GM19351 (cell line): Measurements from ENCODE around the gene INPP5A.
"Not testable (repeated sequence)": the region's sequence is repeated elsewhere in the genome, so short reads cannot be mapped to it uniquely, and the experiment has no call there.

Source experiments
- ATAC-seq: cut with Tn5 transposase; IDR thresholded peaks from one replicate; pipeline ENCODE4 v1.9.1; 2021; ENCODE audit warnings: mild to moderate bottlenecking, moderate library complexity; ENCODE audit not compliant: unreplicated experiment

INPP5A gene

DNA sequence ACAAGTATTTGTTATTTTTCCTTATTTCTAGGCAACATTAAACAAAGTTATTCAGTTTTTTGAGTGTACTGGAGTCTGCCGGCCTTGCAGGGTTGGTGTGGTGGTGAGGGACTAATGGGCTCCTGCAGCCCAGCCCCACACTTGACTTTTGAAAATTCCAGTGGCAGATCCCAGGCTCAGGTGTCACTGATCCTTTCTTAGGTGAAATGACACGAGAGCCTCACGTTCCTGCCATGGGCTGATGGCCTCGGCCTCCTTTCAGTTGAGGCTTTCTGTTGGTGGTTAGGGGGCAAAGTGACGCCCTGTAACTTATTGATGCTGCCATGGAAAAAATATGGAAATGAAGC lies 130.4 kb downstream of the INPP5A start:
- ATAC-seq, result no peak

DNA sequence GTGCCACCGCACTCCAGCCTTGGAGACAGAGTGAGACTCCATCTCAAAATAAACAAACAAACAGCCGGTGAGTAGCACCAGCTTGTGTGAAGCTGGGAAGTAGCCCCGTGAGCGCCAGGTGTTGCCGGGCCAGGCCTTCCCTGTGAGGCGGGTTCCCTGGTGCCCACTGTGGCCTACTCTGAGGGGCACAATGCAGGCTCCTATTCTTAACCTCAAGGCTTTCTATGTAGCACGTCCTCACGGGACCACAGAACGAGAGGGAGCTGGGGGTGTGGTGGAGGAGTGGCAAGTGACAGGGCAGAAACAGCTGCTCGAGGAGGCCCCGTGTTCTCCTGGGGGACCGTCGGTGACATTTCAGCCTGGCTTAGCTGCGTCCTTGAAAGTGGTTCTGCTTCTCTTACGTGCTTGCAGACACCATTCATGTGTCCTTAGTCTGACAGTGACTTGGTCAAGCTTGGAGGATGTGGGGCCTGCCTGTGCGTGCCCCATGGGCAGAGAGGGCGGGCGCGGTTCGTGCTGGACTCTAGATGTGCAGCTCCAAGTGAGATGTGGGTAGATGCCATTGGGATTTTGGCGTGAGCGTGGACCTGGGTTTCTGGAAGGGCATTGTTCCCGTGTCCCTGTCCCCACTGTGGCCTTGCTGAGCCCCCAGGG lies 131.7 kb downstream of the INPP5A start:
- no peak for ATAC-seq

DNA sequence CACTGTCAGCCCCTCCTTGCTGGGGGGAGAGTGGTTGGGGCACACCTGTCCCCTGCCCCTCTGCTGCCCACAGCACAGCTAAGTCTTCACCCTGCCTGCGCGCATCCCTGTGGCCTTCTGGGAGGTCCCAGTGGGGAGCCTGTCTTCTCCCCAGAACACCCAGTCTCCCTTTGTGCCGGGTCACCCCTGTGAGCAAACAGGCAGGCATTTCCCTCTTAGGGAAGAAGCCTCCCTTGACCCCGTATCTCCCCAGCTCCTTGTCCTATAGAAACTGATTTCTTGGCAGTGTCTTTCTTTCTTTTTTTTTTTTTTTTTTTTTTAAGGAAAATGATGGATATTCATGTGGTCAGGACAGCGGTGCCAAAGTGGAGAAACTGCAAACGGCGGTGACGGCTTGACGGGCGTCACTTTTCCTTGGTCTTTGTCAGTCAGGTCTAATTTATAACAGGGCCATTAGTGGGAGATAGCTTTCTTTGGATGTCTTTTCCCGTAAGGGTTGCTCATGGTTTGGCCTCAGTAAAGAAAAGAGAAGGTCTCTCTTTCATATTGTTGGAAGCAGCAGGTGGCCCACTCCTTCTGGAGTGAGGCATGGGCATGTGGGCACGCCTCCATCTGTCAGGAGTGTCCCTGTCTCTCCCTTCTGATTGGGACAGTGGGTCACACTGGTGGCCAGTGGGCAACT lies 133.1 kb downstream of the INPP5A start:
- no peak for ATAC-seq

DNA sequence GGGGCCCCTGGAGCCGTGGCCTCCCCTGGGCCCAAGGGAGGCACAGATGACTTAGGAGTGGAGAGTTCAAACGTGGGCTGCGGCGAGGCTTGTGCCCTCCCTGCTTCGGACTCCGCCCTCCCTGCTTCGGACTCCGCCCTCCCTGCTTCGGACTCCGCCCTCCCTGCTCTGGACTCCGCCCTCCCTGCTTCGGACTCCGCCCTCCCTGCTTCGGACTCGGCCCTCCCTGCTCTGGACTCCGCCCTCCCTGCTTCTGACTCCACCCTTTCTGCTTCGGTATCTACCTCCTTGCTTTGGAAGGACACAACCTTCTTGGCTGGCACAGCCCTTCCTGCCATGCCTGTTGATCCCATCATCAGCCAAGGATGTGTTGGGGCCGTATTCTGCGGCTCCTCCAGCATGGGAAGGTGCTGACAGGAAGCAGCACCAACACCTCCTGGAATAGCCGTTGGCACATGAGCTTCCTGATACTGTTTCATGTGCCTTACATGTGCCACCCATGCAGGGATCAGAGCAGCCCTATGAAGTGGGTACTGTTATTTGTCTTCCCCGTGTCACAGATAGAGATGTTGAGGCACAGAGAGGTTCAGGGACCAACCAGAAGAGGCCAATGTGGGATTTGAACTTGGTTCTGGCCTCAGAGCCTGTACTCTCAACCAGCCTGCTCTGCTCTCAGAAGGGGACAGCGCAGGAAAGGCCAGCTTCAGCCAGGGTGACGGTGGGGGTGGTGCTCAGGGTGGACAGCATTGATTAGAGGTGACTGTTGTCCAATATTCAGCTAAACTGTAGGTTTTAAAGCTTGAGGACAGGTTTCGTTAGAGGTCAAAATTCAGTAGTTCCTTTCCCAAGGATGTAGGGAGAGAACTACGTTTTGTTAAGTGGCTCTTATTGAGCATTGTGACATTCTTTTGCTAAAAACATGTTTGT lies 133.9 kb downstream of the INPP5A start:
- ATAC-seq, result no peak

DNA sequence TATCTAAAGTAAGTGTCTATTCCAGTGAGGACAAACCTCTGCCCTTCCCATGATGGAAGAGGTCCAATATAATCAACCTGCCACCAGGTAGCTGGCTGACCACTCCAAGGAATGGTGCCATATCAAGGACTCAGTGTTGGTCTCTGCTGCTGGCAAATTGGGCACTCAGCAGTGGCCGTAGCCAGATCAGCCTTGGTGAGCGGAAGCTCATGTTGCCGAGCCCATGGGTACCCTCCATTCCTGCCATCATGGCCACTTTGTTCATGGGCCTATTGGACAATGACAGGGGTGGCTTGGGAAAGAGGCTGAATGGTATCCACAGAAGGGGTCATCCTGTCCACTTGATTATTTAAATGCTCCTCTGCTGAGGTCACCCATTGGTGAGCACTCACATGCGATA lies 136.2 kb downstream of the INPP5A start:
- not testable (repeated sequence) for ATAC-seq

DNA sequence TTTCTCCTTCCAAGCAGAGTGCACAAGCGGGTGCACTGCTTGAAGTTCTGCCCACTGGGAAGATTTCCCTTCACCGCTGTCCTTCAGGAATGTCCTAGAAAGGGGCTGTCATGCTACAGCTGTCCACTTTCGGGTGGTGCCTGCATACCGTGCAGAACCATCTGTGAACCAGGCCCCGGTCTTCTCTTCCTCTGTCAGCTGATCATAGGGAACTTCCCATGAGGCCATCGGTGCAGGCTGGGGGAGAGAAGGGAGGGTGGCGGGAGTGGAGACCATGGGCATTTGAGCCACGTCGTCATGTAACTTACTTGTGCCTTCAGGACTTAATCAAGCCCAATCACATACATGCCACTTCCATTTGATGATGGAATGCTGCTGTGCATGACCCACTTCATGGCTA lies 136.7 kb downstream of the INPP5A start:
- no peak for ATAC-seq

DNA sequence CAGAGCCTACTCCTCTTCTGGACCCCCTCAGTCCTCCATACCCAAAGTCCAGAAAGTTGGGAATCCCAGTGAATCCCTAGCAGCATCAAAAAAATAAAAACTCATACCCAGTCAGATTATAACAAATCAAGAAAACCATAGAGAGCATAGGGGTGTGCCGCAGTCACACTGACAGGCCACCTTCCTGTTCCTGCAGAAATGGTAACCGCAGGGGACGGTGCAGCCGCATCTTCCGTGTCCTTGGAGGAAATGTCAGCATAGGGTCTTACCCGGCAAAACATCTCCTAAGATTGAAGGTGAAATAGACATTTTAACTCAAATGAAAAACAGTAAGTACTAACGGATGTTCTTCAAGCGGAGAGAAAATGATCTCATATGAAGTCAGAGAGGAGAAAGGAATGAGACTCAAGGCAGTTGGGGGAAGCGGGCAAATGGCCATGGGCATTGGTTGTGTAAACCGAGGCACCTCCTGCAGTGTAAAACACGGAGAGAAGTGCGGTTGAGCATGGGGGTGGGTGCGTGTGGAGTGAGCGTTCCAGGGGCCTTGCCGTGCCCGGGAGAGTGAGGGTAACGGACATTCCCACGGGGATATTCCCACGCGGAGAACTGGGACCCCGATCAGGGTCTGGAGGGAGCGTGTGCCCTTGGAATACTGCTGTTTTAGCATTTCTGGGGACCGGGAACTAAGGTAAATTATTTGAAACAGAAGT lies 137.6 kb downstream of the INPP5A start:
- no peak for ATAC-seq

DNA sequence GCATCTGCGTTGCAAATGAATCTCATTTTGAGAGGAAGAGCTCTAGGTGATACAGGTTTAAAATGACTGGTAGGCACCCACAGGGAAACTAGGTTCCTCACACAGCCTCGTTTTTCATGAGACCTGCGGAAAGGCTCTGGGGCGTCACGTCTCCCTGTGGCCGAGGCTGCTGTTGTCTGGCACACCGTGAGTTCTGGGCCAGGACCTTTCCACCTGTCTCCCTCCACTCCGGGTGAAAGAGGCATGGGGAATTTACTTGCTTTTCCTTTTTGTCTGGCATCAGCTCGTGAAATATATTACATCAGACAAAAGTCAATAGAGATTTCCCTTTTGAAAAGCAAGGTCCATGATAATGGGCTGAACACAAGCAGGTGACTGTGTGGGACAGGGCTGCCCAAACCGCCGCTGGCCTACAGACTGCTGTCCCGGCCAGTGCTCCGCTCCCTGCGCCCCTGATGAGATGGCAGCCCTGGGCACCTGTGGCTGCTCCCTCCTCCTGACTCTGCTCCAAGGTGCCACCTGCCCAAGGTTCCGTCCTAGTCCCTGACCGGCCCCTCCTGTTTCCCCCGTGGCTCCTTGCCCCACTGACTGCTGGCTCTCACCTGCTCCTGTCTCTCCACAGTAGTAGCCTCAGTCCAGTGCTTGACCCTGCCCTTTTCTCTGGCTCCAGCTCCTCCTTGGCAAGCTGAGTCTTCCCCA lies 138.8 kb downstream of the INPP5A start:
- no peak for ATAC-seq

DNA sequence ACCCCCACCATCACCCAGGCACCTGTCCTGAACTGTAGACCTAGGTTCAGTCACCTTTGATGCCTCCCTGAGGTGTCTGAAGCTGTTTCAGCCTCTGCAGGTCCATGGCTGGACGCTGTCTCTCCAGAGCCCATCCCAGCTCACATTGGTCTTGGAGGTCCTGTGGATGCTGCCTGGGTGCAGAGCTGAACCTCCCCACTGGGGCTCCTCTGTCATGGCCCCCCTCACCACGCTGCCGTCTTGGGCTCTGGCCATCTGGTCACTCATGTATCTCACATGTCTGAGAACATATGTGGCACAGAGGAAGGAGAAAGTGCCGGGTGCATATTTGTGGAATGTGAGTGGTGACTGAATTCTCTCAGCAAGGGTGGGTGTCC lies 139.5 kb downstream of the INPP5A start:
- ATAC-seq, result no peak

DNA sequence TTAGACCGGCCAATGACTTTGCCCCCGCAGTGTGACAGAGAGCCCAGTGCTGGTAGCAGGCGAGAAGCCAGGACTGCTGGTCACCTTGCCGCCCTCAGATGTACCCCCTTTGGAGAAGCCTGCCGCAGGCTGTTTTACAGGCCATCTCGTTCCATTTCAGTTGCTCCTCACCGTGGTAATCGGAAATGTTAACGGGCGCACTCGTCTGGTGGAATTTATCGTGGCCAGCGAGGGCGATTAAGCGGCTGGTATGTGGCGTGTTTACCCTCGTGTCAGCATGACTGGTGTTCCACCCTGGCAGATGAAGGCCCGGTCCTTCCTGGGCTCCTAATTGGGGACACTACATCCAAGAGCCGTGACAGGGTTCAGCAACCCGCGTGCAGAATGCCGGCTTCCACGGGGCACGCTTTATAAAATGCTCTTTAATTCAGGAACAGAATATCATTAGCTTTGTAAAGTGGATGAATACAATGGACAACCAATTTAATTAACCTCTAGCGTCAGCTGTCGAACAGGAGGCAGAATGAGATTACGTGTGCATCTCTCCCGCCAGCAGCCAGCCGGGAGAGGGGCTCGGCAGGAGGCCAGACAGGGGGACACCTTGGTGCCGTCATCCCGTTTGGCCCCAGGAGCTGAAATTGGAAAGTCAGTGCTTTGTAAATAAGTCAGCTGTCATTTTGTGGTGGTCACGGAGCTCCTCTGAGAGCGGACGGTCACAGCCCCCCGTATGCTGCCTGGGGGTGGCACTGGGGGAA lies 140.1 kb downstream of the INPP5A start:
- no peak for ATAC-seq

DNA sequence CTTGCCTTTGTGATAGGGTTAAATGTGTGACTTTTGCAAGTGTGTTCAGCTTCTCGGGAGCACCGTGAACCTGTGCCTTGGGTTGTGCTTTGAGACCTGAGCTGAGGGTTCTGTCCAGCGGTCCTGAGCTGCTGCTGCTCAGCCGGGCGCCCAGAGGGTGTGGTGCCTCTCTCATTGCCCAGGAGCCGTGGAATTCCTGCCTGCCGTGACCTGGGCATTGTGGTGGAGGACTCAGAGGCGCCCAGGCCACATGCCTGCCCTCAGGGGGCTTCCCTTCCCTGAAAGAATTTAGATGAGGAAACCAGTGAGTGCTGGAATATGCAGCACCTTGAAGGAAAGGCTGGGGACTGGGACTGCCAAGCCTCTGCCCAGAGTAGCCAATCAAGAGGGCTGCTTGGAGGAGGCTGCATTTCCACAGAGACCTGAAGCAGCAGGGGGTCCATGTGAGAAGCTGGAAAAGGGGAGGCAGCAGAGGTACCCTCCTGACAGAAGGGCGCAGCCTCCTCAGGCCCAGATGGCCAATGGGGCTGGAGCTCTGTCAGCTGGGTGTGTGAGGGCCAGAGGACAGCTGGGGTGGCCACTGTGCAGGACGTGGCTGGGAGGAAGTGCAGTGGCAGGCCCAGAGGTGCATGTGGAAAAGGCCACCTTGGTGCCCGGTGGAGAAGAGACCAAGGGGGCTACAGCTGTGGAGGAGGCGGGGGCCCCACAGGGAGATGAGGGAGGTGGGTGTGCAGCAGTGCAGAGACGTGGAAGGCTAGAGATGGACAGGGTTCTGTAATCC lies 141.0 kb downstream of the INPP5A start:
- ATAC-seq, result no peak

DNA sequence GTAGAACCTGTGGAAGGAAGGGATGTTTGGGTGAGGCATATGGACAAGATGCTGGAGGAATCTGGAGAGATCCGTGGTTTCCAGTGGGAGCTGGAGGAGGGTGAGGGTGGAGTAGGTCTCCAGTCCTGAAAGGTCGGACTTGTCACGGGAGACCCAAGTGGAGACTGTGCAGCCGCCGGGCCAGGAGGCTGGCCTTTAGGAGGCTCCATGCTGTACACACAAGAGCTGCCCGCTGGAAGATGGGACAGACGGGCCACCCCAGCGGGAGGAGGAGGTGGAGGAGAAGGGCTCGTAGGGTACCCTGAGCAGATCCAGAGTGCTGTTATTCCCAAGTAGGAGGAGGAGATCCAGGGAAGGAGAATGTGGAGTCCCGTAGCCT lies 141.6 kb downstream of the INPP5A start:
- ATAC-seq, result no peak

DNA sequence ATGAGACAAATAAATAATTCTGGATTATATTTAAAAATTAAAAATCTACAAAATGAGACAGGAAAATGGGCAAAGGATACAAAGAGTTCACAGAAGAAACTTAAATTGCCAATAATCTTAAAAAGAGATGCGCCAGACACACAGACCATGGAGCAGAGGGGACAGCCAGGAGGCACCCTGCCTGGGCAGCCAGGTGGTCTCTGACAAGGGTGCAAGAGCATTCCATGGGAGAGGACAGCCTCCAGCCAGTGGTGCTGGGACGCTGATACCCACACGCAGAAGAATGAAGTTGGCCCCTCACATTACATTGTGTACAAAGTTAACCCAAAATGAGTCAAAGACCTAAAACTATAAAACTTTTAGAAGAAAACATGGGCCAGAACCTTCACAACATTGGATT lies 142.1 kb downstream of the INPP5A start:
- no peak for ATAC-seq

DNA sequence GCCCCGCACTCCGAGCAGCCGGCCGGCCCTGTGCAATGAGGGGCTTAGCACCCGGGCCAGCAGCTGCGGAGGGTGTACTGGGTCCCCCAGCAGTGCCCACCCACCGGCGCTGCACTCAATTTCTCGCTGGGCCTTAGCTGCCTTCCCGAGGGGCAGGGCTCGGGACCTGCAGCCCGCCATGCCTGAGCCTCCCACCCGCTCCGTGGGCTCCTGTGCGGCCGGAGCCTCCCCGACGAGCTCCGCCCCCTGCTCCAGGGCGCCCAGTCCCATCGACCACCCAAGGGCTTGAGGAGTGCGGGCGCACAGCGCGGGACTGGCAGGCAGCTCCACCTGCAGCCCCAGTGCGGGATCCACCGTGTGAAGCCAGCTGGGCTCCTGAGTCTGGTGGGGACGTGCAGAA lies 143.2 kb downstream of the INPP5A start:
- ATAC-seq, result not testable (repeated sequence)

DNA sequence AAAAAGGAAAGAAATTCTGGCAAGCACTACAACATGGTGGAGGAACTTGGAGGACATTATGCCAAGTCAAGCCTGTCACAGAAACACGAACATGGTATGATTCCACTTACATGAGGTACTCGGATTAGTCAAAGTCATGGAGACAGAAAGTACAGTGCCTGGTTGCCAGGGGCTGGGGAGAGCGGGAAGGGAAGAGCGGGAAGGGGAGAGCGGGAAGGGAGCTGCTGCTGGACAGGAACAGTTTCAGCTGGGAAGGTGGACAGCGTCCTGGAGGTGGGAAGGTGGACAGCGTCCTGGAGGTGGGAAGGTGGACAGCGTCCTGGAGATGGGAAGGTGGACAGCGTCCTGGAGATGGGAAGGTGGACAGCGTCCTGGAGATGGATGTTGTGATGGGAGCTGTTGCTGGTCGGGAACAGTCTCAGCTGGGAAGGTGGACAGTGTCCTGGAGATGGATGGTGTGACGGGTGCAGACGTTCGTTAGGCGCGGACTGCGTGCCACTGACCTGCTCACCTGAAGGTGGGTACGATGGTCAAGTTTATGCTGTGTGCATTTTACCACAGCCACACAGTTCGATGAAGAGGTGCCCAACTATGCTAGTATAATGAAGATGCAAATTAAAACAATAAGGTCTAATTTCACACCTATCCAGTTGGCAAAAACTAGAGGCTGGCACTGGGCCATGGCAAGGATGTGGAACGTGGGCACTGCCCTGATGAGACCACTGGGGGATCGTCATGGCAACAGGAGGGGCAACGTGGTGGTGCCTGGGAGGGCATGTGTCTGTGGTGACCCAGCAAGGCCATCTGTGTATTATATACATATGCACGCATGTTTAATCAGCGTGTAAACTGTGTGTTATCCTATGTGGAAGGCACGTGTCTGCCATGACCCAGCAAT lies 144.5 kb downstream of the INPP5A start:
- ATAC-seq, result no peak

DNA sequence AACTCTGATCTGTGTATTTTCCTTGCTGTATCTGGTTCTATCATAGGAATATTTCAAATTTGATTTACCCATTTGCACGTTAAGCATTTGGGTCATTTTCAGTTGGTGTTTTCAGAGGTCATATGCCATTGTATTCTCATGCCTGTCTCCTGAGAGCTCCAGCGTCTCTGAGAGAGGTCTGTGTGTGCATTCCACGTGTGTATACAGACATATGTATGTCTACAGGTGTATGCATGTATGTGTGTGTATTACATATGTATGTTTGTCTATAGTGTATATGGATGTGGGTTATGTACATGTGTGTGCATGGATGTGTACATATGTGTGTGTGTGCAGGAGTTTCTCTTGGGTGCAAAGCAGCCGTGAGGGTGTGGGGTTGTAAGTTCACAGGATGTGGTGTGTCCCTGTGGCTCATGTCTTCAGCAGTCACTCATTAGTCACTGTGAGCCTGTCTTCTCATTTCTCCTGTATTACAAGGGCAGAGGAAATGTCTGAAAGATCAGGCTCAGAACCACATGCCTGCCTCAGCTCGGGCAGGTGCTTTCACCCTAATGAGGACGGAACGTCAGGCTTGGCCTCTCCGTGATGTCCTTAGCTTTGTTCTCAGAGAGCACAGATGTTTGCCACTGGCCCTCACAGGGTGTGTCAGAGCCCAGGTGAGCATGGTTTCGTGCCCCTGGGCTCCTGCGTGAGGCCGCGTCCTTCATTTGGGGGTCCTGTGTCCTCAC lies 146.7 kb downstream of the INPP5A start:
- ATAC-seq, result peak; percentile 47

DNA sequence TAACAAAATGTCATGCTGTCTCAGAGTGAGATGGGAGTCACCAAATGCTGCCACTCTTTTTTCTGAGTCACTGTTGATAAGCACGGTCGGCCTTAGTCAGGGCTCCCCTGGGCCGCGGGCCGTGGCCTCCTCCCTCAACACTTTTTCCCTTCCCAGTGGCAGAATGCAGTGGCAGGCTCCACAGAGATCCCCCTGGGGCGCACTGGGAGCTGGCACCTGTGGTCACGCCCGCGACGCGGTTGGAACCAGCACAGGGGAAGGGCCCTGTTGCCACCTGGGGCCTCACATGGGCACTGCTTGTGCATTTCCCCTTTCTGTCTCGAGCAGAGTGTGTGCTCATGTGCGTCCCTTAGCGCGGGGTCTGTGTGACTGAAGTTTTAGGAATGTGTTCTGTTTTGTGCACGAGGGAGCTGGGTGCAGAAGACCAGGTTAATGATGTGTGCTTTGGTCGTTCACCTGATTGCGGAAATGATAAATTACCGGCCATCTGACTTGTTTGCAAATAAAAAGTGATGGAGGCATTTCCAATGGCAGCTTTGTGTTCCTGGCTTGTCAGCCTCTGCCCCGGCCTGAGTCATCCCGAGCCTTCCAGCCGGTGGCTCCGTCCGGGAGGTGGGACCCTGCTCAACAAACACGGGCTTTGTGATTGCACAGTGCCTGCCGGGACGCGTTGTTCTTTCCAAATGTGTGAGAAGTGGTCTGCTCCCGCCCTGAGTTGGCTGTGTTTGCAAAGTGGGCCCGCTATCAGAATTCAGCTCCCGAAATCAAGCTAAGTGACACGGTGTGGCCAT lies 147.7 kb downstream of the INPP5A start:
- ATAC-seq, result no peak
